C4-2B (cell line): Measurements from ENCODE around the gene CSAD.

Experiments
- H3K27ac ChIP-seq: fragments of 450-650 bp; 2 replicates; pipeline ENCODE4 v1.5.1; 2017
- CTCF ChIP-seq: fragments of 450-650 bp; conservative IDR thresholded peaks from 2 replicates; pipeline ENCODE4 v1.5.1; 2017; ENCODE audit warnings: mild to moderate bottlenecking
- ZFX ChIP-seq: fragments of 450-650 bp; IDR thresholded peaks from 2 replicates; pipeline ENCODE4 v1.6.1; 2017

Gene CSAD

GRCh38 chr12:53220694-53221202 lies 40.0 kb upstream of the CSAD start:
- TF ChIP-seq ZFX (no peak; the same call in 1 of the 2 replicates), CTCF (no peak)
- H3K27ac ChIP-seq: peak overlapping the region; percentile 91

GRCh38 chr12:53219956-53220693 lies 39.4 kb upstream of the CSAD start:
- no peak for TF ChIP-seq CTCF
- TF ChIP-seq ZFX: no peak
- peak overlapping the region; percentile 91 for H3K27ac ChIP-seq

- no peak for TF ChIP-seq CTCF
- no peak for TF ChIP-seq ZFX
- no peak overlapping the region for H3K27ac ChIP-seq
Measured at GRCh38 chr12:53219292-53219955, 38.7 kb upstream of the CSAD start.

- TF ChIP-seq CTCF (no peak), ZFX (no peak)
- H3K27ac ChIP-seq: no peak overlapping the region
Measured at GRCh38 chr12:53218551-53219291, 38.0 kb upstream of the CSAD start.

GRCh38 chr12:53217931-53218307 lies 37.2 kb upstream of the CSAD start:
- H3K27ac ChIP-seq: no peak overlapping the region
- TF ChIP-seq ZFX (no peak), CTCF (no peak)

GRCh38 chr12:53217051-53217930 lies 36.6 kb upstream of the CSAD start:
- TF ChIP-seq CTCF (no peak), ZFX (no peak)
- H3K27ac ChIP-seq: no peak overlapping the region
